Measurements from ENCODE around the gene OR51A2. TPM values are rescaled to one million over a fixed set of nuclear protein-coding genes. Genes with fewer than 3 reads are reported as not detected.

The OR51A2 gene
- total and polyA plus RNA-seq, 2 of the 8 experiments (the other 6 are each of a cell fraction or from before 2014, with no cell fraction given) = not detected

- Histone ChIP-seq H3K4me3 (ENCODE audit: extremely low read depth in 1 of 4, insufficient read depth in 2 of 4, low read depth in 3 of 4, low read length in 4 of 4) (no peak overlapping the region), H2AFZ (ENCODE audit: low read length) (no peak overlapping the region), H2BK12ac (ENCODE audit: low read depth, low read length) (no peak overlapping the region), H3K36me3 (ENCODE audit: control insufficient read depth in 2 of 4, insufficient read depth in 4 of 4, low read length in 3 of 4) (no peaks in the 10 kb centered on the region), H2BK120ac (replicated peaks; ENCODE audit: low read depth, low read length) (no peak overlapping the region), H3K79me1 (ENCODE audit: low read depth, low read length) (no peaks in the 10 kb centered on the region), H3K9ac (replicated peaks in 1 of 4; ENCODE audit: extremely low read depth in 1 of 4, low read depth in 3 of 4, low read length in 3 of 4) (no peak overlapping the region), H4K91ac (replicated peaks; ENCODE audit: insufficient read length, low read length) (no peak overlapping the region), H2BK5ac (ENCODE audit: low read depth, low read length) (no peak overlapping the region), H3K23ac (ENCODE audit: insufficient read length) (no peak overlapping the region), H4K5ac (ENCODE audit: insufficient read length, low read depth, low read length) (no peak overlapping the region), H2BK15ac (ENCODE audit: low read length) (no peak overlapping the region), H3K18ac (ENCODE audit: extremely low read depth, low read length) (no peak overlapping the region), H3K4me2 (ENCODE audit: insufficient read depth in 1 of 2, low read depth in 2 of 2, low read length in 2 of 2) (no peak overlapping the region), H3K27ac (ENCODE audit: low read depth, low read length) (no peak overlapping the region), H3K4me1 (replicated peaks in 1 of 4; ENCODE audit: control insufficient read depth in 3 of 4, insufficient read depth in 4 of 4, low read length in 3 of 4) (no peaks in the 10 kb centered on the region), H3K79me2 (ENCODE audit: control insufficient read depth in 1 of 2, insufficient read depth in 2 of 2, low read length in 2 of 2) (no peaks in the 10 kb centered on the region), H2AK5ac (ENCODE audit: low read depth, low read length) (no peak overlapping the region), H4K8ac (ENCODE audit: extremely low read depth, insufficient read depth, low read length) (no peak overlapping the region), H3K27me3 (replicated peaks in 1 of 4; ENCODE audit: control insufficient read depth in 3 of 4, extremely low read depth in 1 of 4, insufficient read depth in 3 of 4, low read length in 3 of 4) (no peaks in the 10 kb centered on the region), H3K56ac (replicated peaks; ENCODE audit: insufficient read length, low read depth, low read length) (no peak overlapping the region), H2BK20ac (ENCODE audit: low read length) (no peak overlapping the region), H3K23me2 (ENCODE audit: low read depth, low read length) (no peaks in the 10 kb centered on the region), H3K4ac (replicated peaks; ENCODE audit: insufficient read length, low read depth, low read length) (no peak overlapping the region), H3K9me3 (ENCODE audit: insufficient read depth in 2 of 2, low read depth in 1 of 2, low read length in 1 of 2) (no peaks in the 10 kb centered on the region), H3K14ac (ENCODE audit: insufficient read length) (no peak overlapping the region), H4K20me1 (replicated peaks in 1 of 2; ENCODE audit: control insufficient read depth in 1 of 2, insufficient read depth in 2 of 2, low read length in 2 of 2) (no peaks in the 10 kb centered on the region)
- CTCF ChIA-PET (ENCODE audit: partially characterized antibody) = interaction anchor here (0.6 kb wide), 1 partner anchor 343 kb away, joined by 3 read pairs; no protein-coding TSS in a partner anchor
- 89% methylated on average over 3 of the region's 3 CpGs; no CpG with 5 or more reads in 1 of the 2 experiments for WGBS, 2 experiments (ENCODE audit: extremely low coverage in 1 of 2, insufficient coverage in 1 of 2, insufficient read length in 1 of 2, insufficient replicate concordance in 2 of 2, low coverage in 1 of 2, low lambda C conversion rate in 2 of 2, missing lambda C conversion rate in 1 of 2)
- DNase-seq (ENCODE audit: low read depth in 1 of 2, low spot score in 2 of 2) (no peak), FAIRE-seq (no peak)
- POLR2A ChIA-PET (ENCODE audit: partially characterized antibody) = no interaction called here
- TF ChIP-seq POLR2AphosphoS5 (IDR thresholded peaks at IDR 0.05; ENCODE audit: low read depth, low read length) (no peak), YY1 (IDR thresholded peaks at IDR 0.05; ENCODE audit: low read depth, low read length) (no peak), SRF (IDR thresholded peaks at IDR 0.05; ENCODE audit: low read depth, low read length) (no peak), TBP (IDR thresholded peaks at IDR 0.05; ENCODE audit: low read depth, low read length) (no peak), CHD2 (IDR thresholded peaks at IDR 0.05; ENCODE audit: low read length) (no peak), CTBP2 (IDR thresholded peaks at IDR 0.05; ENCODE audit: borderline replicate concordance, insufficient read depth, insufficient read length, low read length) (no peak), CEBPB (IDR thresholded peaks at IDR 0.05; ENCODE audit: low read depth, low read length) (no peak), BRCA1 (IDR thresholded peaks at IDR 0.05; ENCODE audit: low read depth, low read length) (no peak), POU5F1 (IDR thresholded peaks at IDR 0.05; ENCODE audit: low read depth, low read length) (no peak), SAP30 (IDR thresholded peaks at IDR 0.05; ENCODE audit: insufficient read depth, insufficient replicate concordance, low read length) (no peak), JUND (IDR thresholded peaks at IDR 0.05; ENCODE audit: low read length) (no peak), RBBP5 (IDR thresholded peaks at IDR 0.05; ENCODE audit: borderline replicate concordance, low read depth, low read length) (no peak), HDAC2 (IDR thresholded peaks at IDR 0.05; ENCODE audit: borderline replicate concordance in 1 of 2, low read depth in 2 of 2, low read length in 2 of 2) (no peak), SP4 (IDR thresholded peaks at IDR 0.05; ENCODE audit: low read length) (no peak), SP2 (IDR thresholded peaks at IDR 0.05; ENCODE audit: low read length) (no peak)
Measured at GRCh38 chr11:4979036-4979435, 23.5 kb upstream of the OR51A2 start.
